Measurements from ENCODE around the gene DGCR8.

- TF ChIP-seq POLR2A (IDR thresholded peaks at IDR 0.05) = no peak
- no peak for TF ChIP-seq CTCF (IDR thresholded peaks at IDR 0.05)
These were observed 78.5 kb downstream of the DGCR8 start for GRCh38 chr22:20158391-20159036.

Data from right lobe of liver (tissue), 4 donors.